Heart left ventricle (tissue), 13 donors: ENCODE measurements around the gene ANXA2.

Experiments
- POLR2A ChIP-seq, 2 donors: fragments of 450-650 bp; IDR thresholded peaks; one replicate each; pipeline ENCODE4 v1.6.1; 2017; ENCODE audit warnings: antibody characterized with exemption in 2 of 2, mild to moderate bottlenecking in 2 of 2, moderate library complexity in 2 of 2
- TF ChIP-seq, protein P1 (sequence below), 12 donors: fragments of 200-600 bp; sonication (generic) in 4 of 12; IDR thresholded peaks; one replicate each; pipeline versions ENCODE4 v1.5.0 to v1.8.0; 2018 to 2022; ENCODE audit warnings: antibody characterized with exemption in 12 of 12, mild to moderate bottlenecking in 5 of 12
- donor health status: ischemic (EF 13 %, LVEDD 7.1; RV severe dilation, severe dysfunction).
- donor health status: DM: no; HTN: yes; CAD: no.
- donor health status: DM: no; HTN: no; CAD: no.
- donor health status: ischemic (EF 25% LVEDD 6.9; RV normal size, moderate dysfunction).
- donor health status: ischemic (EF 25% LVEDD 5.7; RV mildly dilated, moderate dysfunction).
- donor health status: ischemic (EF 35%, LVEDD 5.7; RV mildly dilated, moderate dysfunction).
- donor health status: nonischemic (EF 11% LVEDD 7.7; RV severe dilation, severe dysfunction).
- donor health status: DM: yes; HTN: yes; CAD: no.
- donor health status: PGD.
- donor health status: ischemic (EF 29% LVEDD 5.4; RV normal size, mild dysfunction).
- donor health status: nonischemic (EF 23%, LVEDD 6.1; RV moderate dilation, normal function).

DNA sequence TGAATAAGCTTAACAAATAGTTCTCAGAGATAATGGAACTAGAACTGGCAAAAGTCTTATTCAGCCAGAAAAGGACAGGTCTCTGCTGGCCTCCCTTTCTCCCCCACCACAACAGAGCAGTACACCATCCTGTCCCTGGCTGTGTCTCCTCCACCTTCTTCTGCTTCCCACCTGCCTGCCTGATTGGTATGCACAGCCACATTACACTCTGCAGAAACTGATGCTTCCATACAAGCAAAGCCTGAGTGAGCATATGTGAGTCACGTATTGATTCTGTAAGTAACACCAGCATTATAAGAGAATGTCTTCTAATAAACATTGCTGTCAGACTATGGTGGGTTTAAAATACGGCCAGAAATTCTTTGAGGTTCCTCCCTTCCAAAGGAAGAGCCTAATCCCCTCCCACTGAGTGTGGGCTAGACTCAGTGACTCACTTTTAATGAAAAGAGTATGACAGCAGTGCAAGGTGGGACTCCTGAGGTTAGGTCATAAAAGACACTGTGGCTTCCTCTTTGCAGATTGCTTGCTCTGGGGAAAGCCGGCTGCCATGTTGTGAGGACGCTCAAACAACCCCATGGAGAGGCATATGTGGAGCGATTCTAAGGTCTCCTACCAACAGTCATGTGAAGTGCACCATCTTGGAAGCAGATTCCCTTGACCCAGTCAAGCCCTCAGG, 44.4 kb downstream of the ANXA2 start:
- TF ChIP-seq POLR2A (IDR thresholded peaks at IDR 0.05) = no peak
- TF ChIP-seq, protein P1, sequence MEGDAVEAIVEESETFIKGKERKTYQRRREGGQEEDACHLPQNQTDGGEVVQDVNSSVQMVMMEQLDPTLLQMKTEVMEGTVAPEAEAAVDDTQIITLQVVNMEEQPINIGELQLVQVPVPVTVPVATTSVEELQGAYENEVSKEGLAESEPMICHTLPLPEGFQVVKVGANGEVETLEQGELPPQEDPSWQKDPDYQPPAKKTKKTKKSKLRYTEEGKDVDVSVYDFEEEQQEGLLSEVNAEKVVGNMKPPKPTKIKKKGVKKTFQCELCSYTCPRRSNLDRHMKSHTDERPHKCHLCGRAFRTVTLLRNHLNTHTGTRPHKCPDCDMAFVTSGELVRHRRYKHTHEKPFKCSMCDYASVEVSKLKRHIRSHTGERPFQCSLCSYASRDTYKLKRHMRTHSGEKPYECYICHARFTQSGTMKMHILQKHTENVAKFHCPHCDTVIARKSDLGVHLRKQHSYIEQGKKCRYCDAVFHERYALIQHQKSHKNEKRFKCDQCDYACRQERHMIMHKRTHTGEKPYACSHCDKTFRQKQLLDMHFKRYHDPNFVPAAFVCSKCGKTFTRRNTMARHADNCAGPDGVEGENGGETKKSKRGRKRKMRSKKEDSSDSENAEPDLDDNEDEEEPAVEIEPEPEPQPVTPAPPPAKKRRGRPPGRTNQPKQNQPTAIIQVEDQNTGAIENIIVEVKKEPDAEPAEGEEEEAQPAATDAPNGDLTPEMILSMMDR (IDR thresholded peaks at IDR 0.05) = no peak
